ENCODE results near the gene RASSF3.
"Not testable (repeated sequence)": the region's sequence is repeated elsewhere in the genome, so short reads cannot be mapped to it uniquely, and the experiment has no call there.

Gene RASSF3

GRCh38 chr12:64670919-64671639, 60.8 kb downstream of the RASSF3 start:
- no peak for DNase-seq (ENCODE audit: low read depth)

GRCh38 chr12:64671681-64672080, 61.4 kb downstream of the RASSF3 start:
- no peak for DNase-seq (ENCODE audit: low read depth)

GRCh38 chr12:64672925-64673409, 62.7 kb downstream of the RASSF3 start:
- DNase-seq (ENCODE audit: low read depth): no peak

- DNase-seq (ENCODE audit: low read depth): no peak
Measured at GRCh38 chr12:64673490-64674169, 63.3 kb downstream of the RASSF3 start.

GRCh38 chr12:64674367-64674922, 64.2 kb downstream of the RASSF3 start:
- no peak for DNase-seq (ENCODE audit: low read depth)

- DNase-seq (ENCODE audit: low read depth): no peak
Measured at GRCh38 chr12:64675795-64676194, 65.5 kb downstream of the RASSF3 start.

GRCh38 chr12:64678248-64678647, 68.0 kb downstream of the RASSF3 start:
- DNase-seq (ENCODE audit: low read depth): no peak

GRCh38 chr12:64678835-64679234, 68.5 kb downstream of the RASSF3 start:
- no peak for DNase-seq (ENCODE audit: low read depth)

GRCh38 chr12:64679487-64680001, 69.2 kb downstream of the RASSF3 start:
- no peak for DNase-seq (ENCODE audit: low read depth)

- no peak for DNase-seq (ENCODE audit: low read depth)
Measured at GRCh38 chr12:64680235-64680634, 69.9 kb downstream of the RASSF3 start.

- DNase-seq (ENCODE audit: low read depth): no peak
Measured at GRCh38 chr12:64681200-64682052, 71.1 kb downstream of the RASSF3 start.

GRCh38 chr12:64682572-64683277, 72.4 kb downstream of the RASSF3 start:
- no peak for DNase-seq (ENCODE audit: low read depth)

GRCh38 chr12:64683816-64684543, 73.7 kb downstream of the RASSF3 start:
- no peak for DNase-seq (ENCODE audit: low read depth)

GRCh38 chr12:64685050-64685449, 74.8 kb downstream of the RASSF3 start:
- no peak for DNase-seq (ENCODE audit: low read depth)

- DNase-seq (ENCODE audit: low read depth): no peak
Measured at GRCh38 chr12:64685605-64686004, 75.3 kb downstream of the RASSF3 start.

GRCh38 chr12:64687816-64688215, 77.5 kb downstream of the RASSF3 start:
- DNase-seq (ENCODE audit: low read depth): no peak

GRCh38 chr12:64688219-64688618, 77.9 kb downstream of the RASSF3 start:
- DNase-seq (ENCODE audit: low read depth): no peak

GRCh38 chr12:64688715-64689114, 78.4 kb downstream of the RASSF3 start:
- DNase-seq (ENCODE audit: low read depth): no peak

GRCh38 chr12:64690236-64690635, 79.9 kb downstream of the RASSF3 start:
- not testable (repeated sequence) for DNase-seq (ENCODE audit: low read depth)

GRCh38 chr12:64691227-64691794, 81.0 kb downstream of the RASSF3 start:
- DNase-seq (ENCODE audit: low read depth): no peak

Measured in stimulated activated CD8-positive, alpha-beta memory T cell treated with anti-CD3 and anti-CD28 coated beads, Interleukin-4, amount 100 ng/mL, for 24 hours (primary cell).